Spleen (tissue), 11 donors: Measurements from ENCODE around the gene BCAR3. TPM values are rescaled to one million over a fixed set of nuclear protein-coding genes. Genes with fewer than 3 reads are reported as not detected.

Experiments used
- DNase-seq: peaks from one replicate; pipeline ENCODE4 v3.0.0-alpha.2; 2020
- H3K27ac ChIP-seq, 8 donors: fragments of 200-600 bp; sonication (generic) in 7 of 8; 1 replicate in 4 of 8; 2 replicates in 4 of 8; pipeline versions ENCODE4 v1.5.0 to v1.8.0; 2016 to 2021; ENCODE audit warnings: inconsistent platforms in 4 of 8, mild to moderate bottlenecking in 4 of 8, moderate library complexity in 1 of 8
- H3K27me3 ChIP-seq, 7 donors: fragments of 200-600 bp; sonication (generic) in 6 of 7; replicated peaks in 1 of 7; 1 replicate in 4 of 7; 2 replicates in 3 of 7; pipeline versions ENCODE4 v1.5.0 to v1.8.0; 2016 to 2021; ENCODE audit warnings: inconsistent platforms in 3 of 7, mild to moderate bottlenecking in 1 of 7
- H3K36me3 ChIP-seq, 6 donors: fragments of 200-600 bp; sonication (generic) in 5 of 6; 1 replicate in 4 of 6; 2 replicates in 2 of 6; pipeline versions ENCODE4 v1.5.0 to v1.8.0; 2016 to 2021; ENCODE audit warnings: inconsistent platforms in 2 of 6
- H3K4me1 ChIP-seq, 6 donors: fragments of 200-600 bp; sonication (generic) in 5 of 6; 1 replicate in 3 of 6; 2 replicates in 3 of 6; pipeline versions ENCODE4 v1.5.0 to v1.8.0; 2016 to 2021; ENCODE audit warnings: inconsistent platforms in 3 of 6
- H3K4me3 ChIP-seq, 8 donors: fragments of 200-600 bp; sonication (generic) in 7 of 8; 1 replicate in 4 of 8; 2 replicates in 4 of 8; pipeline versions ENCODE4 v1.5.0 to v1.8.0; 2016 to 2021; ENCODE audit warnings: inconsistent platforms in 4 of 8, mild to moderate bottlenecking in 4 of 8, moderate library complexity in 2 of 8
- H3K9me3 ChIP-seq, 8 donors: fragments of 200-600 bp; sonication (generic) in 7 of 8; 1 replicate in 4 of 8; 2 replicates in 4 of 8; pipeline versions ENCODE4 v1.5.0 to v1.8.0; 2016 to 2021; ENCODE audit warnings: inconsistent platforms in 4 of 8
- POLR2A ChIP-seq, 3 donors: fragments of 450-650 bp; IDR thresholded peaks; one replicate each; pipeline ENCODE4 v1.5.1; 2017; ENCODE audit warnings: antibody characterized with exemption in 3 of 3, mild to moderate bottlenecking in 1 of 3
- POLR2AphosphoS5 ChIP-seq, 3 donors: sonication (generic); formaldehyde crosslinking; IDR thresholded peaks; one replicate each; pipeline ENCODE4 v1.5.1; 2017; ENCODE audit warnings: antibody characterized with exemption in 3 of 3
- WGBS, 5 donors: extraction: QIAGEN DNeasy Blood & Tissue Kit in 3 of 5; methylation state at CpG; one replicate each; pipeline versions ENCODE4 v1.1.5 to v1.1.7; 2013 to 2018; 5-methylcytosine and 5-hydroxymethylcytosine counted together
- intact Hi-C: fragments of 100-400 bp; cut with DNase I; formaldehyde crosslinking; loops from one replicate; pipeline ENCODE4 v1.15.0; 2023; ENCODE audit warnings: low total_unique reads
- polyA plus RNA-seq, 3 donors: library from polyadenylated mRNA; stranded (reverse); fragments of 200-250 nt; gene quantifications; one replicate each; pipeline ENCODE4 v1.2.1, GENCODE V29; 2013
- total RNA-seq, 7 donors: library from RNA; depleted of rRNA in 3 of 7; stranded (reverse); fragments of >200 nt in 3 of 7; fragmentation: NEBNext Ultra II Directional in 4 of 7; extraction: Animal tissue kit (Norgen Biotek cat#: 25700) in 4 of 7; gene quantifications; one replicate each; pipeline versions ENCODE4 v1.1.0 to v1.2.1, GENCODE V29; 2016 to 2021
- TF ChIP-seq, protein P1 (sequence below), 11 experiments: fragments of 200-600 bp in 7 of 11; fragments of 450-650 bp in 4 of 11; sonication (generic) in 4 of 11; IDR thresholded peaks in 8 of 11; conservative IDR thresholded peaks in 3 of 11; 1 replicate in 7 of 11; 2 replicates in 4 of 11; pipeline versions ENCODE4 v1.4.0 to v1.8.0; 2016 to 2021; ENCODE audit warnings: antibody characterized with exemption in 11 of 11, inconsistent platforms in 4 of 11, mild to moderate bottlenecking in 1 of 11
- donor health status: healthy with polysubstance abuse.
- donor health status: DM: no; HTN: no; CAD: no; lungs with moderate emphysema.
- donor health status: DM: no; HTN: no; CAD: no.
- donor health status: Bipolar disorder and iron deficiency.
- donor health status: healthy.
- donor health status: DM: no; HTN: no; CAD: no.
- donor health status: DM: yes; HTN: yes; CAD: no.

Gene BCAR3
- total and polyA plus RNA-seq, 10 donors: 3.5 to 18.0 (median 11.8) TPM

DNA sequence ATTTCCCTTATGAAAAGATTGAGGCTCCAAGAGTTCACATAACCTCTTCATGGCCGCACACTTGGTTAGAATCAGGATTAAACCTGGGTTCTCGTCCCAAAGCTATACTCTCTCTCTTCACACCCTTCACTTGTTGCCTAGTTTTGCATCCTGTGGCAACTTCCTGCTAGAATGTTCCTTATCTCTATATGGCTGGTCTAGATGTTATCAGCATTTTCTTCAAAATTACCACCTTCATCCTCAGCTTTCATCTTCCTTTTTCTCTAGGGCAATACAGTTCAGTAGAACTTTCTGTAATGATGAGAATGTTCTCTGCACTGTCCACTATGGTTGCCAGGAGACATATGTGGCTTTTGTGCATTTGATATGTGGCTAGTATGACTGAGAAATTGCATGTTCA lies 31.1 kb upstream of the BCAR3 start:
- 45 to 57% (median 46%) methylated on average over 2 of the region's 2 CpGs for WGBS, 5 donors
- Histone ChIP-seq H3K27me3 (no peaks in the 10 kb centered on the region), H3K36me3 (no peaks in the 10 kb centered on the region), H3K9me3 (peaks cover 0 to 5% (median 0%) of the 10 kb centered on the region in 8 donors), H3K27ac (no peak overlapping the region), H3K4me1 (peaks cover 16 to 50% (median 29%) of the 10 kb centered on the region in 6 donors), H3K4me3 (no peak overlapping the region)
- DNase-seq: no peak
- intact Hi-C loops: no loop called here
- TF ChIP-seq POLR2A (IDR thresholded peaks at IDR 0.05): no peak

DNA sequence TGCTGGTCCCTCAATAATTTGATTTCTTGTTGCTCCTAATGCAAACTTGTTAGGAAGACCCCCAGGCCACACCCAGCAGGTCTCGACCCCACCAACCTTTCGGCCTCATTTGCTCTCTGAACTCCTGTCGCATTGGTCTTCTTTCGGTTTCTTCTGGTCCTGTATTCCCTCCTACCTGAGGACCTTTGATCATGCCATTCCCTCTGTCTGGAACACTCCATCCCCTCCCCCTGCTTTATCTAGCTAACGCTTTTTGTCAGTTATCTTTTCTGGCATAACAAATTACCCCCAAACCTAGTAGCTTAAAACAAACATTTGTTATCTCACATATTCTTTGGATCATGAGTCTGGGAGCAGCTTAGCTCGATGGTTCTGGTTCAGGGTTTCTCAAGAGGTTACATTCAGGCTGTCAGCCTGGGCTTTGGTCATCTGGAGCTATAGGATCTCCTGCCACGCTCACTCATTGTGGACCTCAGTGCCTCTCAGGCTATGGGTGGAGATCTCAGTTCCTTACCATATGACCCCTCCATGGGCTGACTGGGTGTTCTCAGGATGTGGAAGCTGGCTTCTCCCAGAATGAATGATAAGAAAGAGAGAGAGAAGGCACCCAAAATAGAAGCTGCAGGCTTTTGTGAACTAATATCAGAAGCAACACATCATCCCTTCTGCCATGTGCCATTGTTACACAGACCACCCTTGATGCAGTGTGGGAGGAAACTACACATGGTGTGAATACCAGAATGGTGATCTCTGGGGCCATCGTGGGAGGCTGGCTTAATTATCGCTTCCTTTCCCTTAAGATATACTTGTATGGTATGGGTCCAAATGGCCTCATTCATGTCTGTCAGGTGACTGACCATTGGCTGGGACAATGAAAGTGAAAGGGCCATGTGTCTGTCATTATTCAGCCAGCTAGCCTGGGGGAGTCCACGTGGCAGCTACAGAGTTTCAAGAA lies 29.1 kb upstream of the BCAR3 start:
- no peaks in the 10 kb centered on the region for H3K9me3 ChIP-seq
- intact Hi-C loops: no loop called here
- no peaks in the 10 kb centered on the region for H3K27me3 ChIP-seq
- no peaks in the 10 kb centered on the region for H3K36me3 ChIP-seq
- H3K4me3 ChIP-seq: no peak overlapping the region
- DNase-seq: no peak
- TF ChIP-seq POLR2A (IDR thresholded peaks at IDR 0.05): no peak
- TF ChIP-seq, protein P1, sequence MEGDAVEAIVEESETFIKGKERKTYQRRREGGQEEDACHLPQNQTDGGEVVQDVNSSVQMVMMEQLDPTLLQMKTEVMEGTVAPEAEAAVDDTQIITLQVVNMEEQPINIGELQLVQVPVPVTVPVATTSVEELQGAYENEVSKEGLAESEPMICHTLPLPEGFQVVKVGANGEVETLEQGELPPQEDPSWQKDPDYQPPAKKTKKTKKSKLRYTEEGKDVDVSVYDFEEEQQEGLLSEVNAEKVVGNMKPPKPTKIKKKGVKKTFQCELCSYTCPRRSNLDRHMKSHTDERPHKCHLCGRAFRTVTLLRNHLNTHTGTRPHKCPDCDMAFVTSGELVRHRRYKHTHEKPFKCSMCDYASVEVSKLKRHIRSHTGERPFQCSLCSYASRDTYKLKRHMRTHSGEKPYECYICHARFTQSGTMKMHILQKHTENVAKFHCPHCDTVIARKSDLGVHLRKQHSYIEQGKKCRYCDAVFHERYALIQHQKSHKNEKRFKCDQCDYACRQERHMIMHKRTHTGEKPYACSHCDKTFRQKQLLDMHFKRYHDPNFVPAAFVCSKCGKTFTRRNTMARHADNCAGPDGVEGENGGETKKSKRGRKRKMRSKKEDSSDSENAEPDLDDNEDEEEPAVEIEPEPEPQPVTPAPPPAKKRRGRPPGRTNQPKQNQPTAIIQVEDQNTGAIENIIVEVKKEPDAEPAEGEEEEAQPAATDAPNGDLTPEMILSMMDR (IDR thresholded peaks at IDR 0.05 in 8 of 11, conservative IDR thresholded peaks at IDR 0.05 in 3 of 11): no peak
- peaks cover 16 to 62% (median 35%) of the 10 kb centered on the region in 6 donors for H3K4me1 ChIP-seq
- no peak overlapping the region for H3K27ac ChIP-seq
- WGBS, 5 donors: 75 to 83% (median 80%) methylated on average over 10 of the region's 10 CpGs

DNA sequence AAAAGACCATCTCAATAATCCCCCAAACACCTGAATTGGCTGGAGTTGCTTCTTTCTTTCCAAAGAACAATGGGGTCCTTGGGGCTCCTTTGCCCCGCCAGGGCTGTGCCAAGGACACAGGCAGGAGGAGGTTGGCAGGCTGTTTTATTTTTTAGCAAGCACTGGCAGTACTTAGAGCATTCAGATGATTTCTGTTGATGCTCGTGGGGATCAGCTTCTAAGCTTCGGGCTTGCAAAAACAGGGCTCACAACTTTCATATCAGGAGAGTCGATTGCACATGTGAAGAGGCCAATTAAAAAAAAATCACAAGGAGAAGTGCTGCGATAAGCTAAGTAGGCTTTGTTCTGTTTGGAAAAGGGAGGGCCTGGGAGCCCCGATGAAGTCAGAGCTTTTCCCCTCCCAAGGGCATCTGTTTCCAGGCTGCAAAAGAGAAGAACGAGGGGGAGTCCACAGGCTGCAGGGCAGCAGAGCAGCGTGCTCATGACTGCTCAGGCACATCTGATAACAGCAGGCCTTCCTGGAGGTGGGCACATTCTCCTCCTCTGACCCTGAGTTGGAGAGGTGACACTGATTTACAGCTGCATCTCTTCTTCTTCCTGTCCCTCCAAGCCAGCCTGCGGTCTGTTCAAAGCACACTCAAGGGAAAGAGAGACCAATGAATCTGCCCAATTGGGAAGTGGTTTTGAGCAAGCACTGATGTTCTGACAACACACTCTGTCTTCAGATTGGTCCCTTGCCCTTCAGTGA lies 27.3 kb upstream of the BCAR3 start:
- H3K4me1 ChIP-seq: peaks cover 21 to 74% (median 43%) of the 10 kb centered on the region in 6 donors
- peak in 2 of 3 donors; percentile 21 to 71 for TF ChIP-seq POLR2AphosphoS5 (IDR thresholded peaks at IDR 0.05)
- TF ChIP-seq, protein P1 (IDR thresholded peaks at IDR 0.05 in 8 of 11, conservative IDR thresholded peaks at IDR 0.05 in 3 of 11): no peak
- TF ChIP-seq POLR2A (IDR thresholded peaks at IDR 0.05): no peak
- no peaks in the 10 kb centered on the region for H3K36me3 ChIP-seq
- H3K27me3 ChIP-seq: no peaks in the 10 kb centered on the region
- 14 to 23% (median 16%) methylated on average over 9 of the region's 9 CpGs for WGBS, 5 donors
- intact Hi-C loops: no loop called here
- no peak overlapping the region for H3K4me3 ChIP-seq
- peak overlapping the region in 7 of 8 donors; percentile 11 to 62 (median 57) for H3K27ac ChIP-seq
- DNase-seq: no peak
- no peaks in the 10 kb centered on the region for H3K9me3 ChIP-seq

DNA sequence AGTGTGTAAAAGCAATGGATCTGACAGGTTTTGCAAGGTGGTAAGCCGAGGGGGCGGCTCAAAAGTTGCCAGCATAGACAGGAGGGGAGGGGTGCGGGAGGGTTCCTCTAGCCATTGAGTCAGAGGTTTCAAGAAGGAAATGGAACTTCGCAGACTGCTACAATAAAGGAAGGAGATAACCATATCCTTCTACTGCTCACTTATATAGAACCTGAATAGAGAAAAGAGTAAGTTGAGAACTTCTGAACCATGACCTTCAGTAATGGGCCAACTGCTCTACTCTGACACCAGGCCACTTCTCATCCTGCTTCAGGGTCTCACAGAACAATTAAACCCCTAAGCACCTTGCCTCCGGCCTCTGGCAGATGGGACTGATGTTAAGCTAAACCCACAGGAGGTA lies 26.3 kb upstream of the BCAR3 start:
- Histone ChIP-seq H3K27ac (peak overlapping the region in 5 of 8 donors; percentile 49 to 62 (median 59)), H3K27me3 (no peaks in the 10 kb centered on the region), H3K4me3 (no peak overlapping the region), H3K9me3 (no peaks in the 10 kb centered on the region), H3K36me3 (no peaks in the 10 kb centered on the region), H3K4me1 (peaks cover 22 to 79% (median 52%) of the 10 kb centered on the region in 6 donors)
- no peak for DNase-seq
- WGBS, 5 donors: 35 to 55% (median 39%) methylated on average over 5 of the region's 5 CpGs
- TF ChIP-seq, protein P1 (IDR thresholded peaks at IDR 0.05 in 8 of 11, conservative IDR thresholded peaks at IDR 0.05 in 3 of 11): no peak
- TF ChIP-seq POLR2AphosphoS5 (IDR thresholded peaks at IDR 0.05) (no peak), POLR2A (IDR thresholded peaks at IDR 0.05) (no peak)
- intact Hi-C loops: no loop called here
